Coronary artery (tissue), 2 donors: ENCODE measurements around the gene DCHS2.

Experiments used
- DNase-seq: peaks from one replicate; pipeline ENCODE4 v3.0.0-alpha.2; 2017; ENCODE audit warnings: low spot score
- H3K27ac ChIP-seq, 2 donors: fragments of 200-600 bp; sonication (generic); one replicate each; pipeline ENCODE4 v1.5.1; 2016 to 2019
- H3K4me3 ChIP-seq: fragments of 200-600 bp; sonication (generic); 2 replicates; pipeline ENCODE4 v1.5.1; 2016; ENCODE audit warnings: mild to moderate bottlenecking, moderate library complexity
- TF ChIP-seq, protein P1 (sequence below): fragments of 200-600 bp; sonication (generic); IDR thresholded peaks from one replicate; pipeline ENCODE4 v1.5.1; 2019; ENCODE audit warnings: antibody characterized with exemption

DCHS2 gene

DNA sequence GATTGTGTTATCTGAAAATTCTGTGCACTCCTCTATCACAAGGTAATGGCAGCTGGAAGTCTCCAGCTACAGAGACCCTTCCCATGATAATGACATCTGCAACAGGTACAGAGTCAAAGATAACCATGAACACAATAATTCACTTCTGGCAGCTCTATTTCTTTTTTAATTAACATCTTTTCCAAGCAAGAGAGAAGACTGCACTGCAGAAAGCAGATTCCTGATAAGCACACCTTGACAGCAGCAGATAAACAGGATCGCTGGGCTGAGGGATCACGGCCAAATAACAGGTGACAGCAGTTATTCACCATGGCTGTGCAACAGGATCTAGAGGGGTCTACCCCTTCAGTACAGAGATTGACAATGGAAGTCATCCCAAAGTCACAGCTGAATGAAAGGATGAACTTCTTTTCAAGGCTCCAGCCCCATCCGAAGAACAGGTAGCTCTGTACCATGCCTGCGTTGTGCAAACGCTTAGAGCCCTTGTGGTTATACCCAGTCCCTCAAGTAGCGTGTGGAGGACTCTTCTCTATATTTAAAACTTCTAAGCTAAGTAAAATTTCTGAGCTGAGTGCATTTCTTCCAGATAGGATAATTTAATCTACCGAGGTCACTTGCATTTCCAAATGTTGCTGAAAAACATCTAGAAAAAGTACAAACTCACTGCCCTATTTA is 66.7 kb downstream of the DCHS2 start:
- Histone ChIP-seq H3K27ac (no peak overlapping the region), H3K4me3 (no peak overlapping the region)
- TF ChIP-seq, protein P1, sequence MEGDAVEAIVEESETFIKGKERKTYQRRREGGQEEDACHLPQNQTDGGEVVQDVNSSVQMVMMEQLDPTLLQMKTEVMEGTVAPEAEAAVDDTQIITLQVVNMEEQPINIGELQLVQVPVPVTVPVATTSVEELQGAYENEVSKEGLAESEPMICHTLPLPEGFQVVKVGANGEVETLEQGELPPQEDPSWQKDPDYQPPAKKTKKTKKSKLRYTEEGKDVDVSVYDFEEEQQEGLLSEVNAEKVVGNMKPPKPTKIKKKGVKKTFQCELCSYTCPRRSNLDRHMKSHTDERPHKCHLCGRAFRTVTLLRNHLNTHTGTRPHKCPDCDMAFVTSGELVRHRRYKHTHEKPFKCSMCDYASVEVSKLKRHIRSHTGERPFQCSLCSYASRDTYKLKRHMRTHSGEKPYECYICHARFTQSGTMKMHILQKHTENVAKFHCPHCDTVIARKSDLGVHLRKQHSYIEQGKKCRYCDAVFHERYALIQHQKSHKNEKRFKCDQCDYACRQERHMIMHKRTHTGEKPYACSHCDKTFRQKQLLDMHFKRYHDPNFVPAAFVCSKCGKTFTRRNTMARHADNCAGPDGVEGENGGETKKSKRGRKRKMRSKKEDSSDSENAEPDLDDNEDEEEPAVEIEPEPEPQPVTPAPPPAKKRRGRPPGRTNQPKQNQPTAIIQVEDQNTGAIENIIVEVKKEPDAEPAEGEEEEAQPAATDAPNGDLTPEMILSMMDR: no peak
- no peak for DNase-seq

DNA sequence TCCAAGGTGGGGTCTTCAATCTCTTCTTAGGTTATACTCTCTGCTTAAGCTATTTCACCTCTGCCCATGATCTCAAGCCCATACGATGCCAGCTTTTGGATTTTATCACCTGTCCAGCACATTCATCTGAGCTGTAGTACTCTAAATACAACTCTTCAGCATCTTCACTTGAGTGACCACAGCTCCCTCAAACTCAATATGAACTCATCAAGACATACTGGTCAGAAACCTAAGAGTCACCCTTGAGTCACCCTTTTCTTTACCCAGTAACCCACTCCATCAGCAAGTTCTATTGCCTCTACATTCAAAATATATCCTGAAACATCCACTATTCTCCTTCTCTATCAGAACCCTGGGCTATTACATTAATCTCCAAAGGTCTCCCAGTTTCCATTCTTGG is 69.4 kb downstream of the DCHS2 start:
- H3K27ac ChIP-seq: no peak overlapping the region
- TF ChIP-seq, protein P1: no peak
- no peak for DNase-seq
- no peak overlapping the region for H3K4me3 ChIP-seq

DNA sequence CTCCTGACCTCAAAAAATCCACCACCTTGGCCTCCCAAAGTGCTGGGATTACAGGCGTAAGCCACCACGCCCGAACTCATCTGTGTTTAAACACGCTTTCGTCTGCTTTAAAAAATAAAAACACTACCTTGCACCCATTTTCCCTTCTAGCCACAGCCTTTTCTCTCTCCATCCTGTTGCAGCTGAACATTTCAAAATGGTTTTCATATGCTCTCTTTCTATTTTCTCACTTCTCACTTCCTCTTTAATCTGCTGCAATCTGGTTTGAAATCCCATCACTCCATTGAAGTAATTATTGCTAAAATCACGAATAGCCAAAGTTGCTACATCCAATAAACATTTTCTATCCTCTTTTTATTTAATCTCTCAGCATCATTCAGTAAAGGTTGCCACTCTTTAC is 70.0 kb downstream of the DCHS2 start:
- TF ChIP-seq, protein P1: no peak
- no peak overlapping the region for H3K4me3 ChIP-seq
- H3K27ac ChIP-seq: no peak overlapping the region
- DNase-seq: no peak

DNA sequence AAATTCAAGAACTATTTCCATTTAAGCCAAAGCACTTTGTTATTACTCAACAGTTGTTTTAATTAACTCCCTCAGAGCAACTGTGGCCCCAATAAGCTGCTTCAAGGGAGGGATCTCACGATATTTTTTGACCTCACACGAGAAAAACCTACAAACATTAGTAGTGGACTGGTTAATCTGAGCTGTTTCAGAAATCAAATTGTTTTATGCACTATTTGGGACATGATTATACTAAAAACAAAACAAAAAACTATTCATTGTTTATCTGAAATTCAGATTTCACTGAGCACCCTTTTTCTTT is 74.3 kb downstream of the DCHS2 start:
- Histone ChIP-seq H3K4me3 (peak overlapping the region; percentile 67), H3K27ac (no peak overlapping the region)
- TF ChIP-seq, protein P1: no peak
- no peak for DNase-seq

DNA sequence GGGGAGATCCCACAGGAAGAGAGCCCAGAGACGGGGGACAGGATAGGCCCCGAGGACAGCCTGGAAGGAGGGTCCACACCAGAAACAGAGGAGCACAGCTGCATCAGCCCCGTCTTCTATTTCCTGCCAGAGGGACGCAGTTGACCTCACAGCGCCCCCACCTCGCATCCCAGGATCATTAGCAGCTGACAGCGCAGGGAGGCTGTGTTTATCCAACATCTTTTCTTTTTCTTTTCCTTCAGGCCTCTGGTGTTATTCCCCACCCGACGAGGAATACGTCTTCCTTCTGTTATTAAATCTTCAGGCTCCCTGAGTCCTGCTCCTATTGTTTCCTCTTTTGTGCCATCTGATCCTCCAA is 75.4 kb downstream of the DCHS2 start:
- TF ChIP-seq, protein P1: no peak
- DNase-seq: no peak
- peak overlapping the region; percentile 67 for H3K4me3 ChIP-seq
- no peak overlapping the region for H3K27ac ChIP-seq

DNA sequence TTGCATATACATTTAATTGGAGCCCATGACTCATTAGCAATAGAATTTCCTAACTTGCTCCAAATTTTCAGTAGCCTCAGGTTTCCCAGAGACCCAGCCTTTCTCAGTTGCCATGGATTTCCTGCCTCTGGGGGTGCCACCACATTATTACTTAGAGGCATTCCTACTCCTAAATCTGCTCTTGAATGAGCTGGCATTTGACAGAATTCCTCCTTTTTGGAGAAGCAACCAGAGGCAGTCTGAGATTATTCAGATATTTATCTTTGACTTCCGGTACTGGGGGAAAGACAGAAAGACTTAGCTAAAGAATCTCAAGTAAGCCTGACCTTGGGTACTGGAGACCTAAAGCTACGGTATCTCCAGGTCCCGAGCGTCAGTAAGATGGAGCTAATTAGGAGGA is 76.3 kb downstream of the DCHS2 start:
- H3K27ac ChIP-seq: no peak overlapping the region
- no peak for DNase-seq
- TF ChIP-seq, protein P1: no peak
- no peak overlapping the region for H3K4me3 ChIP-seq

DNA sequence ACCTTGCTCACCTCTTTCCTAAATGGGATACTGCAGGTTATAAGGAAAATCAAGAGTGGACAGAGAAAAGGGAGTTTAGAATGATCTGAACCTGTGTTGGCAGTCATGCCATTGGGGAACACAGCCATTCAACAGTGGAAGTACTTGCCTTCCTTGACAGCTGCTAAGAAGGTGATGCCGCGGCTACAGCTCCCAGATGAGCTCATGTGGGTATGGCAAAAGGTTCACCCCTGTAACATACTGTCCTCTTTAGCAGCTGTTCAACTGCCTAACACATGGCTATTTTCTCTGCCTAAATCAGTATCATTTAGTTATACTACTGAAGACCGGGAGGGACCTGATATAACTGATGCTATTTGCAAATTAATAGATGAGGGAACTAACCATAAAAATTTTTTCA is 76.8 kb downstream of the DCHS2 start:
- TF ChIP-seq, protein P1: no peak
- no peak for DNase-seq
- Histone ChIP-seq H3K4me3 (no peak overlapping the region), H3K27ac (no peak overlapping the region)
